Stimulated activated memory B cell treated with anti-CD40 and anti-IgM and Interleukin-4, amounts not matched to agents 10 μg/mL and 1 μg/mL and 100 μg/mL, for 72 hours (primary cell): ENCODE measurements around the gene HCCS.
"Not testable (repeated sequence)": the region's sequence is repeated elsewhere in the genome, so short reads cannot be mapped to it uniquely, and the experiment has no call there.

Source experiments
- ATAC-seq: fragments of 150-1000 bp; cut with Tn5 transposase; 2 replicates; pipeline ENCODE4 v1.10.0; 2021
- H3K27ac Mint-ChIP-seq: one replicate; pipeline ENCODE4 v1.8.0; 2022; ENCODE audit warnings: mild to moderate bottlenecking, mixed read lengths
- H3K27me3 Mint-ChIP-seq: one replicate; pipeline ENCODE4 v1.8.0; 2022; ENCODE audit warnings: mixed read lengths
- H3K36me3 Mint-ChIP-seq: one replicate; pipeline ENCODE4 v1.8.0; 2022; ENCODE audit warnings: mixed read lengths
- H3K4me1 Mint-ChIP-seq: one replicate; pipeline ENCODE4 v1.8.0; 2022; ENCODE audit warnings: mixed read lengths
- H3K4me3 Mint-ChIP-seq: one replicate; pipeline ENCODE4 v1.8.0; 2022; ENCODE audit warnings: mild to moderate bottlenecking, moderate library complexity, mixed read lengths
- H3K9me3 Mint-ChIP-seq: one replicate; pipeline ENCODE4 v1.8.0; 2022; ENCODE audit warnings: mixed read lengths

Gene HCCS

DNA sequence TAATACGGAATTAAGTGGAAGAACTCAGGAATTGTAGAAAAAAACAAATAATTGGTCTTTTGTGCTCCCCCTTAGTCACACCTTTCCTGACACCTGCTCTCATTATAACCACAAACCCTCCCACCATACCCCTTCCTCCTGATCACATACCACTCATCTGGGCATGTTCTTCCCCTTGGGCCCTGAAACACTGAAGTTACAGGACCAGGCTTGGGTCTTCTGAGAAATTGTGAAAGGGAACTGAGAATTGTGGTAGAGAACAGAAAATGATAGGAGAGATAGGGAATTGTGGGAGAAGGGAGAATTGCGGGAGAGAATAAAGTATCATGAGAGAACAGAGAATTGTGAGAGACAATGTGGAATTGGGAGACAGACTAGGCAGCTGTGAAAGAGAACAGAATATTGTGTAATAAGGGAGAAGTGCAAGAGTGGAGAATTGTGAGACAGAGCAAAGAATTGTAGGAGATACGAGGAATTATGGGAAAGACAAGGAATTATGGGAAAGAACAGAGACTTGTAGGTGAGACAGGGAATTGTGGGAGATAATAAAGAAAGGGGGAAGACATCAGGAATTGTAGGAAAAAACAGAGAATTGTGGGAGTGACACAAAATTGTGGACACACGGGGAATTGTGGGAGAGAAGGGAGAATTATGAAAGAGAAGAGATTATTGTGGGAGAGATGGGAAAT lies 2.7 kb upstream of the HCCS start:
- Mint-ChIP-seq H3K9me3 (no peaks in the 10 kb centered on the region), H3K27ac (no peak overlapping the region), H3K36me3 (peaks cover 5% of the 10 kb centered on the region), H3K4me1 (peaks cover 11% of the 10 kb centered on the region), H3K4me3 (no peak overlapping the region), H3K27me3 (no peaks in the 10 kb centered on the region)
- no peak for ATAC-seq

DNA sequence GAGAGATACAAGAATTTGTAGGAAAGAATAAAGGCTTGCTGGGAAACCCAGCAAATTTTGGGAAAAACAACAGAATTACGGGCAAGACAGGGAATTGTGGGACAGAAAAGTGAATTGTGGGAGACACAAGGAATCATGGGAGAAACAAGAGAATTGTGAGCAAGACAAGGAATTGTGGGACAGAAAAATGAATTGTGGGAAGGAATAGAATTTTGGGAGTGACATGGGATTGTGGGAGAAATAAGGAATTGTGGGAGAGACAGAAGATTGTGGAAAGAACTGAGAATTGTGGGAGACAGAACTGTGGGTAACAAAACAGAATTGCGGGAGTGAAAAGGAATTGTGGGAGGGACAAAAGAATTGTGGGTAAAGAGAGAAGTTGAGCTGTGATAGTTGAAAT lies 1.2 kb upstream of the HCCS start:
- no peak for ATAC-seq
- Mint-ChIP-seq H3K9me3 (no peaks in the 10 kb centered on the region), H3K4me1 (peaks cover 21% of the 10 kb centered on the region)

DNA sequence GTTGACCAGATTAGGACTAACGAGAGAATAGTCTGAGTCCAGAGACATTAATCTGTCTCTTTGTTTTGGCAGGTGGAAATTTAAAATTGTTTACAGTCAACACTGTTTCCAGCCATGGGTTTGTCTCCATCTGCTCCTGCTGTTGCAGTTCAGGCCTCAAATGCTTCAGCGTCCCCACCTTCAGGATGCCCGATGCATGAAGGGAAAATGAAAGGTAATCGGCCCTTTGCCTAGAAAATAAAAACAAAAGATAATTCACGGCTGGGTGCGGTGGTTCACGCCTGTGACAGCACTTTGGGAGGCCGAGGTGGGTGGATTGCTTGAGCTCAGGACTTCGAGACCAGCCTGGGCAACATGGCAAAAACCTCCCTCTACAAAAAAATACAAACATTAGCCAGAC lies 815 bp downstream of the HCCS start:
- no peak for ATAC-seq
- H3K27me3 Mint-ChIP-seq = no peaks in the 10 kb centered on the region
- no peaks in the 10 kb centered on the region for H3K9me3 Mint-ChIP-seq
- peaks cover 15% of the 10 kb centered on the region for H3K36me3 Mint-ChIP-seq
- peak overlapping the region; percentile 94 for H3K4me3 Mint-ChIP-seq
- peak overlapping the region; percentile 98 for H3K27ac Mint-ChIP-seq
- H3K4me1 Mint-ChIP-seq = peaks cover 21% of the 10 kb centered on the region

More for the DNA sequence above, 1.2 kb upstream of the HCCS start:
- Mint-ChIP-seq H3K4me3 (no peak overlapping the region), H3K27me3 (no peaks in the 10 kb centered on the region), H3K27ac (no peak overlapping the region), H3K36me3 (peaks cover 9% of the 10 kb centered on the region)

DNA sequence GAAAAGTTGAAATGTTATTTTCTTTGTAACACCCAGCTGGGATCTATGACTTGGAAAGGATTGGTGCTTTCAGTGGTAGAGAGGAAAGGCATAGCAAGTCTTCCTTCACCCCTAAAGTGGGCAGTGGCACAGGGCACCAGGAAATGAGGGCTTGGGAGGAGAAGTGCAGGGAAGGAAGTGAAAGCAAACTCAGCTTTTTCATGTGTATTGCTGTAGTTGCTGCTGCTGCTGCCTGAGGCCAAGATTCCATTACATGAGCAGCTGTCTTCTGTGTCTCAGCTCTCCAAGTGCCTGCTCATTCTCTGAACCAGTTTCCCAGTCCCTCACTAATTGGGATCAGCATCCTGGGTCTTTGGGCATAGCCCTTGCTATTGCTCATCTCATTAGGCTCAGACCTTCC lies 2.6 kb downstream of the HCCS start:
- Mint-ChIP-seq H3K9me3 (no peaks in the 10 kb centered on the region), H3K4me1 (peaks cover 21% of the 10 kb centered on the region), H3K27me3 (no peaks in the 10 kb centered on the region), H3K4me3 (peak overlapping the region; percentile 54), H3K36me3 (peaks cover 15% of the 10 kb centered on the region), H3K27ac (peak overlapping the region; percentile 83)
- no peak for ATAC-seq

DNA sequence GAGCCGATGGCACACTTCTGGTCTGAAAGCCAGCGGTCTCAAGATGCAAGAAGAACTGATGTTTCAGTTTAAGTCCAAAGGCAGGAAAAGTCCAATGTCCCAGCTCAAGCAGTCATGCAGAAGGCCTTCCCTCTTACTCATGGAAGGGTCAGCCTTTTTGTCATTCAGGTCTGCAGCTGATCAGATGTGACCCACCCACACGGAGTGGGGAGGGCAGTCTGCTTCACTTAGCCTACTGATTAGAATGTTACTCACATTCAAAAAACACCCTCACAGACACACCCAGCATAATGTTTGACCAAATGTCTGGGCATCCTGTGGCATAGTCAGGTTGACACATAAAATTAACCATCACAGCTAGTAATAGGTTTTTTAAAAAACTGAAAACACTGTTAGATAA lies 6.6 kb downstream of the HCCS start:
- H3K27me3 Mint-ChIP-seq = no peaks in the 10 kb centered on the region
- no peak overlapping the region for H3K27ac Mint-ChIP-seq
- no peak for ATAC-seq
- H3K36me3 Mint-ChIP-seq = peaks cover 39% of the 10 kb centered on the region
- peaks cover 12% of the 10 kb centered on the region for H3K4me1 Mint-ChIP-seq
- H3K9me3 Mint-ChIP-seq = no peaks in the 10 kb centered on the region
- no peak overlapping the region for H3K4me3 Mint-ChIP-seq

DNA sequence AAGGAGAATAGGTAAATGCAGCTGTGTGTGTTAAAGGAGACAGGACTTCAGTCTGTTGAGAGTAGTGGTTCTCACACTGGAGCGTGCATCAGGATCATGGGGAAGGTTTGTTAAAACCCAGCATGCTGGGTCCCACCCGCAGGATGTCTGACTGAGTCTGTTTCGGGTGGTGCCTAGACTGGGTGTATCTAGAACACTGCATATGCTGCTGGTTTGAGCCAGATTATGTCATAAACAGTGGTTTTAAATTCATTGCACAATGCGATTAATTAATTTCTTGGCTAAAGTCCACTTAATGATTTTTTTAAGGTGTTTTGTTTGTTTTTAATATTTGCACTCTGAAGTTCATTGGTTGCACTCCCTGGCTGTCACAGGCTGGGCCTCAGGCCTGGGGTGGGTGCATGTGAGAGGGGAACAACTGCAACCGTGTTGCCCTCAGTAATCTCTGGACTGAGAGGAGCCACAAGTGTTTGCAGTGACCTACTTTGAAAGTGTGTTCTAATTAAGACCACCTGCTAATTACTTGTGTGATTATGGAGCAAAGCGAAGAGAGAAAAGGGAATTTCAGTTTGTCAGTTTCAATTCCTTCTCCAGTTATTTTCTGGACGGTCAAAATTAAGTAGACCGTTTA lies 8.3 kb downstream of the HCCS start:
- ATAC-seq = no peak
- H3K36me3 Mint-ChIP-seq = peaks cover 44% of the 10 kb centered on the region
- no peak overlapping the region for H3K4me3 Mint-ChIP-seq
- H3K9me3 Mint-ChIP-seq = no peaks in the 10 kb centered on the region
- H3K4me1 Mint-ChIP-seq = no peaks in the 10 kb centered on the region
- peak overlapping the region; percentile 32 for H3K27ac Mint-ChIP-seq
- H3K27me3 Mint-ChIP-seq = no peaks in the 10 kb centered on the region

DNA sequence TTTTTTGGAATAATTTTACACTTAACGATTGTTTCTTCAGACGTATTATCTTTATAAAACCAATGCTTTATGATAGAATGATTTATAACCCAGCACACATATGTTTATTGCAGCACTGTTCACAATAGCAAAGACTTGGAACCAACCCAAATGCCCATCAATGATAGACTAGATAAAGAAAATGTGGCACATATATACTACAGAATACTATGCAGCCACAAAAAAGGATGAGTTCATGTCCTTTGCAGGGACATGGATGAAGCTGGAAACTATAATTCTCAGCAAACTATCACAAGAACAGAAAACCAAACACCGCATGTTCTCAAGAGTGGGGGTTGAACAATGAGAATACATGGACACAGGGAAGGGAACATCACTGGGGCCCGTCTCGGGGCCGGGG lies 12.0 kb downstream of the HCCS start:
- H3K4me1 Mint-ChIP-seq, H3K9me3 Mint-ChIP-seq, H3K27me3 Mint-ChIP-seq, H3K27ac Mint-ChIP-seq, H3K4me3 Mint-ChIP-seq, ATAC-seq: not testable (repeated sequence)
- H3K36me3 Mint-ChIP-seq = peaks cover 36% of the 10 kb centered on the region

DNA sequence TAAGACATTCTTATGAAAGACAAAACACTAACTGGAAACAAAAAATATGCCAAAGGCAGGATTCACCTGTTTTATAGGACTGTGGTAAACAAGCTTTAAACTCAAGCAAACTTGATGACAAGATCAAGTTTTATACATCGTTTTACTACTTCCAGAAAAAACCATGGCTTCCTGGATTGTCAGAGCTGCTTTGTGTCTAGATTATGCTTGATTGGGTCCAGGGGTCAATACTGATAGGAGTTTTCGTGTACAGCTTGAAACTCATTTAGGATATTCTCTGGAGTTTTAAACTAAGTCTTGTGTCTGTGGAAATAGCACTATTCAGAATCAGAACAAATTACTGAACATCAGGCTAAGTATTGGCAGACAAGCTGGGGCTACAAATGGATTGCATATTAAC lies 13.0 kb downstream of the HCCS start:
- peaks cover 39% of the 10 kb centered on the region for H3K36me3 Mint-ChIP-seq
- no peaks in the 10 kb centered on the region for H3K4me1 Mint-ChIP-seq
- H3K27ac Mint-ChIP-seq = no peak overlapping the region
- ATAC-seq = no peak
- H3K9me3 Mint-ChIP-seq = peaks cover 3% of the 10 kb centered on the region
- H3K27me3 Mint-ChIP-seq = no peaks in the 10 kb centered on the region
- H3K4me3 Mint-ChIP-seq = no peak overlapping the region

DNA sequence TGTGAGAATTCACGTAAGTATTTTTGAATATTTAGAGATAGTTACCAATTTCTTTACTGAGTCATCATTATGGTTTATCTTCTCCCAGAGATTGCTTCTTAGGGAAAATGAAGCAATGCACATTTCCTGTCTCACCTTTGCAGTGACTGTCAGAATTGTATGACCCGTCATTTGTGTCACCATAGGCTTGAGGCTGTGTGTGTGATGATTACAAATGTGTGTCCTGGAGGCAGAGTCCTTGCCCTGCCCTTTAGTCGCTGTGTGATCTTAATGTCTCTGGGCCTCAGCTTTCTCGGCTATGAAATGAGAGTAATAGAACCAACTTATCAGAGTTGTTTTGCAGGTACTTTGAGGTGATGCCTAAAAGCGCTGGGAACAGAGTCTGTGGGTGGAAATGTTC lies 13.9 kb downstream of the HCCS start:
- H3K27ac Mint-ChIP-seq = no peak overlapping the region

DNA sequence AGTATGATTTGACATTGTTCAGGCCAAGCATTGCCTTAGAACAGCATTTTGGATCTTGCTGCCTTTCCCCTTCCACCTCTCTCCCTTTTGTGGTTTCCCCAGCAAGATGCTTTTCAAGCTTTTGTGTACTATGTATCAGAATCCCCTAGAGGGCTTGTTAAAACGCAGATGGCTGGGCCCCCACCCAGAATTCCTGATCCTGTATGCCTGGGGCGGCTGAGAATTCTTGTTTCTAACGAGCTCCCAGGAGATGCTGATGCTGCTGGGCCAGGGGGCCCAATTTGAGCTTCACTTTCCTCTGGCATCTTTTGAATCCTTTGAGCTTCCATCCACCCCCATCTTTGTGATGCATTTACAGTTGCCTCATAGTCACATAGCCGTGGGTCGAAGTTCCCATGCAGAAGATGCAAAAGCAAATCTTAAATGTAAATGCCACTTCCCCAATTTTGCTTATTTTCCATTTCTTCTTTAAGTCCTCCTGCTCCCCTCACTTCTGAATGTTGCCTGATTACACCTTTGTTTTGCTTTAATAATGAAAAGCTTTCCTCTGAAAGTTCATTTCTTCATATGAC lies 18.5 kb downstream of the HCCS start:
- Mint-ChIP-seq H3K27ac (no peak overlapping the region), H3K4me3 (no peak overlapping the region), H3K9me3 (peaks cover 3% of the 10 kb centered on the region), H3K4me1 (peaks cover 6% of the 10 kb centered on the region), H3K27me3 (no peaks in the 10 kb centered on the region), H3K36me3 (peaks cover 11% of the 10 kb centered on the region)
- no peak for ATAC-seq

More for the DNA sequence above, 13.9 kb downstream of the HCCS start:
- H3K4me1 Mint-ChIP-seq = peaks cover 6% of the 10 kb centered on the region
- ATAC-seq = no peak
- H3K9me3 Mint-ChIP-seq = peaks cover 3% of the 10 kb centered on the region
- H3K36me3 Mint-ChIP-seq = peaks cover 30% of the 10 kb centered on the region
- no peaks in the 10 kb centered on the region for H3K27me3 Mint-ChIP-seq
- no peak overlapping the region for H3K4me3 Mint-ChIP-seq

DNA sequence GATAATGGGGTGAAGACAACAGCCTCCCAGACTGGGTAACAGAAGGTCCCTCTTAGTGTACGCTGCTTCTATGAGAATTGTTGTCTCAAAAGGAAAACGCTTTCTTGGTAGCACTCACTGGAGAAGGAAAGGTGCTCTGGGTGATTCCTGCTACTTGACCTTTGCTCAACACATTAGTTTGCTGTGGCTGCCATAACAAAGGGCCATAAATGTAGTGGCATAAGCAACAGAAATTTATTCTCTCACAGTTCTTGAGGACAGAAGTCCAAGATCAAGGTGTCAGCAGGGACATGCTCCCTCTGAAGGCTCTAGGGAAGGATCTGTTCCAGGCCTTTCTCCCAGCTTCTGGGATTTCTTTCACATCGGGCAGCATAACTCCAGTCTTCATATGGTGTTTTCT lies 19.0 kb downstream of the HCCS start:
- H3K9me3 Mint-ChIP-seq = peaks cover 3% of the 10 kb centered on the region
- peaks cover 6% of the 10 kb centered on the region for H3K4me1 Mint-ChIP-seq
- H3K27me3 Mint-ChIP-seq = no peaks in the 10 kb centered on the region
- H3K36me3 Mint-ChIP-seq = peaks cover 11% of the 10 kb centered on the region
- ATAC-seq = no peak
- H3K27ac Mint-ChIP-seq = no peak overlapping the region
- H3K4me3 Mint-ChIP-seq = no peak overlapping the region

DNA sequence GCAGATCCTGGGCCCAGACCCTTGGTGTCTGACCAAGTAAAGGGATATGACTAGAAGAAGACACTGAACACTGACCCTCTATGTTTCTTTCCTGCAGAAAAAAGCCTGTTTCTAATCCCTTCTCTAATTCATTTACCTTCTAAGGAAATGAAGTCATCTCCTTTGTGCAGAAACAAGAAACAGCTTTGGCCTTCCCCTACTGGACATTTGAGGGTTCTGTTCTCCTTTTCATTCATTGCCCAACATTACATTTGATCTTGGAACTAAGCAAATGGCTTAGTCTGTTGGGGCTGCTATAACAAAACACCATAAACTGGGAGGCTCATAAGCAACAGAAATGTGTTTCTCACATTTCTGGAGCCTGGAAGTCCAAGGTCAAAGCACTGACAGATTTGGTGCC lies 20.0 kb downstream of the HCCS start:
- Mint-ChIP-seq H3K9me3 (peaks cover 3% of the 10 kb centered on the region), H3K27me3 (no peaks in the 10 kb centered on the region), H3K4me1 (peaks cover 6% of the 10 kb centered on the region), H3K36me3 (peaks cover 11% of the 10 kb centered on the region), H3K4me3 (no peak overlapping the region), H3K27ac (no peak overlapping the region)
- no peak for ATAC-seq

DNA sequence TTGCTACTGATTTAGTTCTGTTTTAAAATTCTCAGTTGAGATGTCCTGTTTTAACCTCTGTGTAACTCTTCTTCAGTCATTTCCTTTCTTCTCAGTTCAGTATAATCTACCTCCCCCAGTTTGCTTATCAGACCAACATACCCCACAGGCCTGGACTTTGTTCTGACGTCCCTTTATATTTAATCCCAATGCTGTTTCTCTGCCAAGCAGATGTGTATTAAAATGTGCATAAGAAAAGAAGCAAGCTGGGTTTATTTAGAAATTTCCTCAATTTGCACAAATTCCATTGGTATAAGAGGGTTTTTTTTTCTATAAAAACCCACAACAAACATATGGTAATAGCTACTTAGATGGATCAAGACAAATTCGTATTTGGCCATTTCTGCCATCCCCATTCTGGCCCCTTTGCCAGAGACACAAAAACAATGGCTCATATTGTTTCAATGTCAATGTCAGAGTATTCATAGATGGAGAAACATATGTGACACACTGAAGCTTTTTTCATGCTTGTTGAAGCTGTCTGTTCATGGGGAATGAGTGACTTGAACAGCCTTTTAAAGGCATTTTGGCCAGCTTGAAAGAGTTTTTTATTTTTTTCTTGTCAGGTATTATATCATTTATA lies 24.5 kb downstream of the HCCS start:
- Mint-ChIP-seq H3K9me3 (no peaks in the 10 kb centered on the region), H3K4me3 (no peak overlapping the region)
- no peak for ATAC-seq

DNA sequence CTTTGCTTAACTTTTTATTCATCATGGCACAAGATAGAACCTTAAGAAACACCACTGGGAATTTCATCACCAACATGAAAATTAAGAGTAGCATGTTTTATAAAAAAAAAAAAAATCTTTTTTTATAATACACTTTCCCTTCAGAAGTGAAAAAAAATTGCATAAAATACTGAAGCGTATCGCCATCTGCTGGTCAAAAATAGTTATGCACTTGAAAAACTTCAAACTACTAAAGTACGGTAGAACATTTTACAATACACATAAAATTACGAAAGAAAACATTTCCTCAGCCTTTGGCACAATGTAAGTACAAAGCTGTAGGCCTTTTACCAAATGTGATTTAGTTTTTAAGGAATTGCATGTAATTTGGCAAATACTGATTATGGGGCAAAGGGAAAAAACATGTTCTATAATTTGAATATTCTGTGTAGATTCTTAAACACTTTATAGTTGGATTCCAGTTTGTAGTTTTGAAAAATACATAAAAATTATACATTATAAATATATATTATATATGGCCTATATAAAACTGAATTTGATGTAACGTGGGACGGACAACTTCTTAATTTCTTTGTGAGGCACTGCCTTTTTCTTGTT lies 26.5 kb downstream of the HCCS start:
- Mint-ChIP-seq H3K27ac (no peak overlapping the region), H3K4me3 (no peak overlapping the region), H3K4me1 (no peaks in the 10 kb centered on the region), H3K36me3 (no peaks in the 10 kb centered on the region), H3K9me3 (no peaks in the 10 kb centered on the region), H3K27me3 (no peaks in the 10 kb centered on the region)
- no peak for ATAC-seq

More for the DNA sequence above, 24.5 kb downstream of the HCCS start:
- peaks cover 6% of the 10 kb centered on the region for H3K36me3 Mint-ChIP-seq
- no peaks in the 10 kb centered on the region for H3K27me3 Mint-ChIP-seq
- no peak overlapping the region for H3K27ac Mint-ChIP-seq
- H3K4me1 Mint-ChIP-seq = no peaks in the 10 kb centered on the region
